HG02884 (cell line): ENCODE results near the gene PCNA.
"Not testable (repeated sequence)": the region's sequence is repeated elsewhere in the genome, so short reads cannot be mapped to it uniquely, and the experiment has no call there.

Experiments
- ATAC-seq: cut with Tn5 transposase; IDR thresholded peaks from one replicate; pipeline ENCODE4 v1.9.1; 2021; ENCODE audit warnings: mild to moderate bottlenecking, moderate library complexity; ENCODE audit not compliant: unreplicated experiment

The PCNA gene

DNA sequence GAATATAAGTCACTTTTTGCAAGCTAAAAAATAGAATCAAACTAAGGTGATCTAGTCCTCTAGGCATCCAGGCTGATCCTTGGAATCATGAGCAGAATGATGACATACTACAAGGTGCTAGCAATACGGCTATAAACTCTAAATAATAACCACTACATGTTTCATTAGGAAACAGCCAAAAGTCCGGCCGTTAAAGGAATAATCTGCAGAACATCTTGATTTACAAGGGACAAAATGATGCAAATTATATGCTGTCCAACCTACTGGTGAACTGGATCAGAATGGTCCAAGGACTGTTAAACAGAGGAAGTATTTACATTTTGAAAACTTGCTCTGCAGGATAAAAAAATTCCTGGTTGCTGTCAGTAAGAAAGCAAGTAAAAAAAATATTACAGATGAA is 19.8 kb downstream of the PCNA start:
- not testable (repeated sequence) for ATAC-seq

GRCh38 chr20:5099009-5099408 is 20.7 kb downstream of the PCNA start:
- ATAC-seq = not testable (repeated sequence)

GRCh38 chr20:5096463-5096862 is 23.3 kb downstream of the PCNA start:
- no peak for ATAC-seq

GRCh38 chr20:5095931-5096330 is 23.8 kb downstream of the PCNA start:
- no peak for ATAC-seq

DNA sequence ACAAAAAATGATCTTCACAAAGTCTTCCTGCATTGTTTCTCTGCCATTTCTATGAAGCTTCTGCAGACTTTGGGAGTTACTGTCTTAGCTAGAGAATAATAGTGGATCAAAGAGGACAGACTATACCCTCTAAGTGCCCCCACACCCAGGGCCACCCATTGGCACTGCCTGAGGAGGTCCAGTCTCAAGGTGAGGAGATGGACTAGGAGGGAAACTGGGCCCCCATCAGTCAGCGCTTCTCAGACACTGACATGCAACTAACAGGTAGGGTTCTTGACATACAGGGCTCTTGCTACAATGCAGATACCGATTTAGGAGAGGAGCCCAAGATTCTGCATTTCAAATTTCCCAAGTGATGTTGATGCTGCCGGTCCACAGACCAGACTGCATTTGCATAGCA is 24.3 kb downstream of the PCNA start:
- ATAC-seq = no peak

- no peak for ATAC-seq
Measured at GRCh38 chr20:5092765-5093339, 26.9 kb downstream of the PCNA start.

- no peak for ATAC-seq
Measured at GRCh38 chr20:5091902-5092301, 27.9 kb downstream of the PCNA start.

GRCh38 chr20:5090191-5090590 is 29.6 kb downstream of the PCNA start:
- peak; percentile 54 for ATAC-seq

GRCh38 chr20:5088688-5089087 is 31.1 kb downstream of the PCNA start:
- no peak for ATAC-seq

GRCh38 chr20:5085380-5085779 is 34.4 kb downstream of the PCNA start:
- ATAC-seq = no peak

DNA sequence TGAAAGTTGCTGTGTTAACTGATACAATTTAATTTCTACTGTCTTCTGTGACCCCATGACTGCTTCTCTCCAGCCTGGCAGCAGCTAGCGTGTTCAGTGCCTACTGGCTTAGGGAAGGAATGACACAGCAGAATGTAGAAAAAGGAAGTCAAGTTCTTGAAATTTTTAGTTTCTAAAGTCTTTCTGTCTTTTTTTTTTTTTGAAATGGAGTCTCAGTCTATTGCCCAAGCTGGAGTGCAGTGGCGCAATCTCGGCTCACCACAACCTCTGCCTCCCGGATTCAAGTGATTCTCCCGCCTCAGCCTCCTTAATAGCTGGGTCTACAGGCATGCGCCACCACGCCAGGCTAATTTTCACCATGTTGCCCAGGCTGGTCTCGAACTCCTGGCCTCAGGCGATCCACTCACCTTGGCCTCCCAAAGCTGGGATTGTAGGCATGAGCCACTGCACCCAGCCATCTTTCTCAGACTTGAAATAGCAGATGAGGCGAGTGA is 39.3 kb downstream of the PCNA start:
- no peak for ATAC-seq

GRCh38 chr20:5078399-5078958 is 41.3 kb downstream of the PCNA start:
- peak; percentile 94 for ATAC-seq

GRCh38 chr20:5077761-5078387 is 41.9 kb downstream of the PCNA start:
- ATAC-seq = peak; percentile 1

GRCh38 chr20:5076913-5077312 is 42.8 kb downstream of the PCNA start:
- not testable (repeated sequence) for ATAC-seq

GRCh38 chr20:5074232-5074674 is 45.5 kb downstream of the PCNA start:
- ATAC-seq = no peak

DNA sequence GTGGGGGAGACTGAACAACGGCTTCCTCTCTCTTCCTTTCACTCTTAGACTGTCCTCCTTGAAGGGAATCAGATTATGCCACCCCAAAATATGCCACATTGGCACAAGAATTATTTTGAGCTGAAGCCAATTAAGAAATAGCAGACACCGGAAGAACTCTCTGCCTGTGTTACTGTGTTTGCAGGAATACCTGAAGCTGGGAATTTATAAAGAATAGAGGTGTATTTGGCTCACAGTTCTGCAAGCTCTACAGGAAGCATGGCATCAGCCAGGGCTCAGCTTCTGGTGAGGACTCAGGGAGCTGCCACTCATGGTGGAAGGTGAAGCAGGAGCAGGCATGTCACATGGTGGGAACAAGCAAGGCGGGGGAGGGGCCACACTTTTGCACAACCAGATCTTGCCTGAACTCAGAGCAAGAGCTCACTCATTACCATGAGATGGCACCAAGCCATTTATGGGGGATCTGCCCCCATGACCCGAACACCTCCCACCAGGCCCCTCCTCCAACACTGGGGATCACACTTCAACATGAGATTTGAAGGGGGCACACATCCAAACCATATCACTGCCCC is 46.0 kb downstream of the PCNA start:
- ATAC-seq = no peak

DNA sequence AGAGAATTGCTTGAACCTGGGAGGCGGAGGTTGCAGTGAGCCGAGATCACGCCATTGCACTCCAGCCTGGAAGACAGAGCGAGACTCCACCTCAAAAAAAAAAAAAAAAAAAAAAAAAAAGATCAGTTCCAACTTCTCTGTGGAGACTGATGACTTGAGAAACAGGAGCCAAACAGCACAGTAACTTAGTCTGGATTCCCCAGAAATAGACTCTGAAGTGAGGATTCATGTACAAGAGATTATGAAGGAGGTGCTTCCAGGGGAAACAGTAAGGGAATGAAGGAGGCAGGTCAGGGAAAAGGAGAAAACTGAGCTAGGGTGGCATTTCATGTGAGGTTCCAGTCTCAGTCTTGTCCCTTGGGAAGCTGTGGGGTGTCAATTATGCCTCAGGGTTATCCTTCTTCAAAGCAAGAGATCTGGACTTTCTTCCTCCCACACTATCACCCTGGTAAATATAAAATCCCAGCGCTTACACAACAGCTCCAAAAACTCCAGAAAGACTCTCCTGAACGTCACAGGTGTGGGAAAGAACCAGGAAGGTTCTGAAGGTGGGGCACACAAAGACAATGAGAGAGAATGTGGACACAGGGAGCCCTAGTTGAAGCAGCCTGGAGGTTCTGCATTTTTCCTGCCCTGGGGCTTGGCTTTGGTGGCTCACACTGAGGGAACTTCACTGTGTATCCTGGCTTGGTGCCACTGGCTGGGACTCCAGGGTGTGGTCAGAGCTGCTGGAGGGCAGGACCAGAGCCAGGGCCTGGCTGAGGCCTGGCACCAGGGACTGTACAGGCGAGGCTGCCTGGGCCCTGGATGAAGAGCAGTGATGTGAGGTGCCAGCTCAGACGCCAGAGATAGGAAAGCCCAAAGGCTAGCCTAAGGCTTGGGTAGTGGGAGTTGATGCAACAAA is 46.8 kb downstream of the PCNA start:
- no peak for ATAC-seq

- ATAC-seq = not testable (repeated sequence)
Measured at GRCh38 chr20:5071942-5072341, 47.8 kb downstream of the PCNA start.

DNA sequence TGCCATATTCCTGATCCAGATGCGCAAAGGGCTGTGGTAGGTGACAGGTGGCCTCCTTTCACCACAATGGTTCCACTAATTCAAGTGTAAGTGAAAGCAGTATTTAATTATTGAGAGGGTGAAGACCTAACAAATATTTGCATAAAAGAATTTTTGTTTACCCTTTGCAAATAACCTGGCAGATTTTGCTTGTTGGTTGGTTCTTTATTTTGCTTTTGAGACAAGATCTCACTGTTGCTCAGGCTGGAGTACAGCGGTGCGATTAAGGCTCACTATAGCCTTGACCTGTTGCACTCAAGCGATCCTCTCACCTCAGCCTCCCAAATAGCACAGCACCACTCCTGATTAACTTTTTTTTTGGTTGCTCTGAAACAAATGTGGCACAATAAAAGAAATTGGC is 49.2 kb downstream of the PCNA start:
- ATAC-seq = no peak

DNA sequence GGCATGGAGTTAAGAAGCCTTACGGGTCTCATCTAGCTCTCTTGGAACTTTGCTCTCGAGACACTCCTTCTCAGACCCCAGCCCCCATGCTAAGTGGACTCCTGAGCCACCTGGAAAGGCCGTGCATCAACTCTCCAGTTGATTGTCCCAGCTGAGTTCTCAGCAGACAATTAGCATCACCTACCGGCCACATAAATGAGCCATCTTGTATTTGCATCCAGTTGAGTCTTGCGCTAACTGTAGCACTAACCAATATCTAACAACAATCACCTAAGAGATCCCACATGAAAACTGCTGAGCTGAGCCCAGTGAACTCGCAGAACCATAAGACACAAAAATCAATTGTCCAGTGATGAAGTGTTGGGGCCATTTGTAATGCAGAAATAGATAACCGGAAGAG is 49.7 kb downstream of the PCNA start:
- ATAC-seq = no peak
